ENCODE measurements around the gene GRIP2.

The GRIP2 gene

DNA sequence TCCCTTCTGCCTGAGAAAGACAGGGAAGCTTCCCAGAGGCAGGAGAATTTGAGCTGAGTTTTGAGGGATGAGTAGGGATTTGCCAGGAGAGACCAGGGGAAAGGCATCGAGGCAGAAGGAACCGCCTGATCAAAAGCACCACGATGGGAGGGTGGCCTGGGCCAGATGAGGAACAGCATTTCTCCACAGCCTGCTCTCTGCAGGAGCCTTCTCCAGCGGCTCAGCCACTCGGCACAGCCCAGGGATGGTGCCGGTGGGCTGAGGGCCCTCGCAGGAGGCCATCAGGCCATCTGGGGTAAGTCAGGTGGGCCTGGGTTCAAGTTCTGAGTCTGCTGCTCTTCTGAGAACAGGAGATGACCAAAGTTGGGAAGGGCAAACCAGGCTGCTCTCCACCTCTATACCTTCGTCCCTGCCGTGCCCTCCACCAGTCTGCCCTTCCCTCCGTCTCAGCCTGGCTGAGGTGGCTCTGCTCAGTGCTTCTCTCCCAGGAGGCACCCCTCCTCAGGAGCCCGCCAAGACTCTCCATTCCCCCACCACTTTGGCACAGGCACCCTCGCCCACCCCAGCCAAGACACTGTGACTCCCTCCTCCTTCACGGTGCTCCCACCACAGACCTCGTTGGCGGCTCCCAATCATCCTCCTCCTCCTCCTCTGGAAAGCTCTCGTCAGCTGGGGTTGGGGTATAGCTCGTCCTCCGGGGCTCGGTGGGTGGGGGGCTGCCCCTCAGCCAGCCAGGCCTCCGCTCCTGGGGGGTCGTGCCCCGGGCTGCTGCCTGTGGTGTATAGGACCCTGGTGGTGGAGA lies 34.9 kb downstream of the GRIP2 start:
- DNase-seq: no peak

- DNase-seq: no peak
Observed at GRCh38 chr3:14503706-14504065, 36.5 kb downstream of the GRIP2 start.

GRCh38 chr3:14503033-14503705 lies 37.0 kb downstream of the GRIP2 start:
- no peak for DNase-seq

- DNase-seq: no peak
Observed at GRCh38 chr3:14502472-14502871, 37.7 kb downstream of the GRIP2 start.

- DNase-seq: no peak
Observed at GRCh38 chr3:14497321-14497720, 42.8 kb downstream of the GRIP2 start.

DNA sequence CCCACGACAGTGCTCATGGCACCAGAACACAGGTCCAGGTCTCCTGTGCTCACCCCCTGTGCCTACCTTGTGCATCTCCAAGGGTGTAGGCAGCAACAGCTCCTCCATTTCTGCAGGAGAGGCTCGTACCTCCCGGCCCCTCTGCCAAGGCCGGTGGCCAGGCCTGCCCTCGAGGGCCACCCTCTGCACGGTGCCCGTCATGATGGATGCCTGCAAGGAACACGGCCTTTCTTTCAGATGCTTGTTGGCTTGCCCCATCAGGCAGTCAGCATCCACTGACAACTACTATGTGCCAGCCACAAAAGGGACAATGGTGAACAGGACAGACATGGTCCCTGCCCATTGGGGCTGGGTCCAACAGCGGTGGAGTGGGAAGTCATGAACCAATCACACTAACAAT lies 43.8 kb downstream of the GRIP2 start:
- no peak for DNase-seq

DNA sequence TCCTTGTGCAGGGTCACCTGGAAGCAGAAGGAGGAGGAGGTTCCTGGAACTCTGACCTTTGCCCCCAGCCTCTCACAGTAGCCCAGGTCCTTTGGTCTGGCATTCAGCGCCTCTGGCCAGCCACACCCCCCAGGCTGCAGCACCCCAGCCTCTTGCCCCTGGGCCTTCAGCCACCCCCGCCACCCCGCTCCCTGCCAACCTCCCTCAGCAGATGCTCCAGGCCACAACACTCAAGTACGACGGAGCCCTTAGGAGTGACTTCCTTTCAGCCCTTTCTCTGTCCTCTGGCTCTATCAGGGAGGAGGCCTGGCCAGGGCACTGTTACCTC lies 45.2 kb downstream of the GRIP2 start:
- no peak for DNase-seq

- no peak for DNase-seq
Observed at GRCh38 chr3:14494279-14494972, 45.7 kb downstream of the GRIP2 start.

DNA sequence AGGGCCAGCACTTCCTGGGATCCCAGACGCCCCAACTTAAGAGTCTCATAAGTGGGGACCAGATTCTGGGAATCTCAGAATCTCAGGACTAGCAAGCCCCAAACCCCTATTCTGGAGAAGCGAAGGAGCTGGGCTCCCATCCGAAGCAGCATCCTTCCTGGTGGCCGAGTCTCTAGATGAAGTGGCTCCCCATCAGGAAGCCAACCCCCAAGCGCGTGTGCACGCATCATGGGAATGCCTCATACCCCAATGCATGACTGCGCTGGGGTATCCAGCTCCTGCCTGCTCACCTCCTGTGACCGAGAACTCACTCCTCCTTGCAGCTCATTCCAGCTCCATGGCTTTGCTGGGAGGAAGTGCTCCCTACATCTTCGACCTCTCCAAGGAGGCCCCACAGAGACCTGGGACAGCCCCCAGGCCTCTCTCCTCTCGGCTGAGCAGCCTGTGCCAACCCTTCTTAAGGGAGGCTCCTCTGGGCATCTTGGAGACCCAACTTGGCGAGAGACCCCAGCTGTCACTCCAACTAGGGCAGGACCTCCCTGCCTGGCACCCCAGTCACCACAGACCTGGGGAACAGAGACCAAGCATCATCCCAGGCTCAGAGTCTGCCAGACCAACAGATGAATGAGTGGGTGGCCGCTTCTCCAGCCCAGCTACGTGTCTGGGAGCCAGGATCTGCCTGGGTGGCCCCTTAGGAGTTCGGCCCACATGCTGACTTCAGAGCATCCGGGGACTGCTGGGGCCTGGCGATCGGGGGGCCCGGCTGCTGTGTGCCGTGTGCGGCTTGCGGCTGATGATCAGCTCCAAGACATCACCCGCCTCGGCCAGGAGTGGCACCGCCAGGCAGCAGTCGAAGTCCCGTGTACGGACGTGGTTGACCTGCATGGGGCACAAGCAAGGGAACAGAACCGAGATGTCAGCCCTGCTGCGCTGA lies 46.9 kb downstream of the GRIP2 start:
- no peak for DNase-seq

- DNase-seq: no peak
Observed at GRCh38 chr3:14491396-14492190, 48.5 kb downstream of the GRIP2 start.

- DNase-seq: no peak
Observed at GRCh38 chr3:14490831-14491230, 49.3 kb downstream of the GRIP2 start.

DNA sequence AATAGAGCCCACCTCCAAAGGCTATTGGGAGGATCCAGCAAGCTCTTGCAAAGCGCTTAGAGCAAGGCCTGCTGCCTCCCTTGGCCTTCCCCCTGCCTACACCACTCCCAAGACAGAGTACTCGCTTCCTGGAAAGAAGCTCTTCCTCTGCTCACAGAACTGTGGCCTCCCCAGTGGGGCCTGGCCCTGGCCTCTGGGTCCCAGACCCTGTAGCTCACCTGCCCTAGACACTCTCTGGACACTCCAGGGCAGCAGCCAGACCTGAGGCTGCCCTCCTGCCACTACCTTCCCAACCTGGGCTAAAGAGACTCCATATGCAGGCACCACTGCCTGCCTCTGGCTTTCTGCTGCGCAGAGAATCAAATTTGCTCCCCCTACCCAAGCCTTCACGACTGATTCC lies 49.9 kb downstream of the GRIP2 start:
- DNase-seq: no peak

DNA sequence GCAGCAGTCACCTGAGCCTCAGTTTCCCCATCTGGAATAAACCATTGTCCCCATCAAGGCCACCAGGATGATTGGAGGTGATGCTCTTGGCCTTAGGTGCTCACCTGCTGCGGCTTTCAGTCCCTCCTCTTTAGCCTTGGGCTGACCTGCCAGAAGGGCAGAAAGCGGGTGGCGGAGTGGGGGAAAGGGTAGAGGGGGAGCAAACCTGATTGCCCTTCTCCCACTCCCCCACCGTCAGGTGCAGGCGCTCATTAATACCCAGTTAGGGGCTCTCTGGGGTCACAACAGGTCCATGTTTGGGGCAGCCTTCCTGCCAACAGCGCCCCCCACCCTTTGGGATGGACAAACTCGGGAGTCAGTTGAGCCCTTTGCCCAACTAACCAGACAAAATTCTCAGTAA lies 50.5 kb downstream of the GRIP2 start:
- DNase-seq: no peak

DNA sequence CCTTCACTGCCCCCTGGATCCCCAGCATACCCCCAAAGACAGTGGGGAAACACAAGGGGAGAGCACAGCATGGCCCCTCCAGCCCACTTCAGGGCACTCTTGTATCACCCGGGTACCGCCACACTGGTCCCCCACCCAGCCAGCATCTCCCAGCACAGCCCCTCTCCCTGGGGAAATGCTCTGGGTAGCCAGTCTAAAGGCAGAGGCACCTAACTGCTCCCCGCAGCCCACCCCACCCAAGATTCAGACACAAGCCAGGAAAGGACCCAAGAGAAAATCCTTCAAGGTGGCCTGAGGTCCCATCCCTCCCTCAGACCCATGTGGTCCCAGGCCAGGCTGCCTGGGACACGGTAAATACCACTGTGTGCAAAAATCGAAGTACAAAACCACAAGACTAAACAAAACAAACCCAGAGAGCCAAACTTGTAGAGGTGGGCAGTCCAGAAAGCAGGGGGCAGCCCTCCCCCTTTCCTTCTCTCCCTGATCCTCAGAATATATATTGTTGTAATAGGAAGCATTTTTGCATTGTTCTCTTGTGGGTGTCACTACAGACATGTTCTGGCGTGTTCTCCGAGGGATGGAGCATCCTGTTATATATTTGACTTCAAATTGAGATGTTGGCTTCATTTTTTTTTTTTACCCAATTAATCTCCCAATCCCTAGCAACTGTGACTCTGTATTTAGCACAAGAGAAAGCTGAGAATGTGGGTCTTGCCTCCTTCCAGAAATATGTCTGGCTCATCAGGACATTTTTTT lies 51.7 kb downstream of the GRIP2 start:
- DNase-seq: no peak

DNA sequence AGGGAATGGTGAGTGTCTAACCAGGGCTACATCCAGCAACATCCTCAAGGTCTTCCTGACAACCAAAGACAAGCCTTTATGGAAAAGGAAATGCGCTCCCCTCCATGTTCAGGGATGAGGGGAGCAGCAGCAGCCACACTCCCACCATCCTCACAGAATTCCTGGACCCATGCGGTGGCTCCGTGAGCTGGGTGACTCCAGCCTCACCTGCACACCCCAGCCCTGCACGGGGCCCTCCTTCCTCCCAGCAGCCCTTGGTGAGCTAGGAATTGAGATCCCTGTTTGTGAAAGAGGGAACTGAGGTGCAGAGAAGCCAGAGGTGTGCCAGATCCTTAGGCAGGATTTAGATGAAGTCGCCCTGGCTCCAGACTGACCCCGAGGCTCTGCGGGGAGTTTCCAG lies 52.3 kb downstream of the GRIP2 start:
- no peak for DNase-seq

DNA sequence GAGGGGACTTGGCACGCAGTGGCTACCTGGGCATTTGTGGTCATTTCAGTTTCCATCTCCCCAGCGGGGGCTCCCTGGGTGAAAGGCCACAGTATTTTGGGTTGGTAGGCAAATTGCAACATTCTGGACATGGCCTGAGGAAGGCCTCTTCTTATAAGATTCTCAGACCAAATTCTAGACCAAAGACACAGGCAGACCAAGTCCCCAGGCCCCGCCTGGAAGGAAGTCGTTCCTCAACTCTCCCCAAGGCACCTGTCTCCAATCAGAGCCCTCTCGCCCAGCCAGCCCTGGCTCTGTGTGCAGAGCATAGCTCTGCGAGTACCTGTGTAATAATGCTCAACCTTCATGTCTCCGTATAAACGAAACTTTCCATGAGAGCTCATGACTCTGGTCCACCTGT lies 53.1 kb downstream of the GRIP2 start:
- no peak for DNase-seq

DNA sequence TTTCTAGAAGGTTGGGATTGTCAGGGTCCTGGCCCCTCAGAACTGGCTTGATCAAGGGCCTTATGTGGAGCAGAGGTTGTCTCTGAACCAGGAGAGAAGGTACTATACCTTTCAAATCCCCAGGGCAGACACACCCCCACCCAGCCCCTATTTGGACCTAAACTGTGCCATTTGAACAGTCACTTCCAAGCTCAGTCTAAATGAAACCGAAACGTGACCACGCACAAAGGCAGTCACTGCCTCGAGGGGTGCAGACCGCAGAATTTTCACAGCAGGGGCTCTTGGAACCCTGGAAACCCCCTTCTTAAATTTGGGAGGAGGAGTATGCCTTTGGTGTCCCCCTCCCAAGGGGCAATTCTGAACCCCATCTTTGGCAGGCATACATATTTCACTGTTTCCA lies 53.7 kb downstream of the GRIP2 start:
- DNase-seq: no peak

DNA sequence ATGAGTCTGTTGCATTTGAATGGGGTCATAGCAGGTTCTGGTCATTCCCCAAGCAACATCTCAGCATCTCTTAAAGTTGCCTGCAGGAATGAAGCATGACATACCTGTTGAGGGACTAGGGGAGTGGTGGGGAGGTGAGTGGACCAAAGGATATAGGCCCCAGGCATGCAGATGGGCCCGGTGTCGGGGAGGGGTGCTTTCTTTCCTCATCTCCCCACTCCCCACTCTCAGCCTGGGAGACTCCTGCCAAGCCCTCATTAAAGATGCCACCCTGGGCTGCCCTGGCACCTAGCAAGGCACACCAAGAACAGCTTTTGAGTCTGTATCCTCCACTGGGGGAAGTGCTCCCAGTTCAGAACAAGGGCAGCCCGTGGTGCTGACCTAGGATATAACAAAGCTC lies 54.2 kb downstream of the GRIP2 start:
- DNase-seq: no peak

- DNase-seq: no peak
Observed at GRCh38 chr3:14484741-14485140, 55.4 kb downstream of the GRIP2 start.

GRCh38 chr3:14483286-14483685 lies 56.9 kb downstream of the GRIP2 start:
- DNase-seq: no peak

DNA sequence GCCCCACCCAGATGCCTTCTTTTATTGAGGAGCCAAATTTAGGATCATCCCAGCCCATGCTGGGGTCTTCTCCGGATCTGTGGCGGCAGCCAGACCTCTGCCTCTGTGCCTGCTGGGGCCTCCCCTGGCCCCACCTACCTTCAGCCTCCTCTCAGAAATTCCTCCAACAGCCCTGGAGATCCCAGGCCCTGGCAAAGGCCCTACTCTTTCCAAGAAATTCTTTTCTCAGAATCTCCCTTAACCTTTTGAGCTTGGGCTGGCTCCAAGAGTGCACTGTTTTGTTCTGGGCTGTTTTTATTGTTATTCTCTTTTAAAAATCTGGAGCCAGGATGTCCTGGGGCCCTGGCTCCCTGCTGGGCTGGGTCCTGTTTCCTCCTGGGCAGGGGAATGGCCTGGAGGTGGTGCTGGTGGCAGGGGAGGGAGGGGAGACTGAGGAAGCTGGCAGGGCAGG lies 57.8 kb downstream of the GRIP2 start:
- DNase-seq: no peak

- DNase-seq: no peak
Observed at GRCh38 chr3:14481646-14482036, 58.5 kb downstream of the GRIP2 start.
